Aorta (tissue), 5 donors: ENCODE data around the gene BAIAP2. TPM values are rescaled to one million over a fixed set of nuclear protein-coding genes. Genes with fewer than 3 reads are reported as not detected.
"Not testable (repeated sequence)": the region's sequence is repeated elsewhere in the genome, so short reads cannot be mapped to it uniquely, and the experiment has no call there.

ENCODE experiments used
- ATAC-seq: fragments of 200-7000 bp; cut with Tn5 transposase; one replicate; pipeline ENCODE4 v1.9.1; 2022; ENCODE audit warnings: moderate library complexity; ENCODE audit not compliant: low FRiP score
- DNase-seq, 2 donors: peaks; one replicate each; pipeline ENCODE4 v3.0.0-alpha.2; 2020
- H3K27ac ChIP-seq, 2 donors: one replicate each; pipeline ENCODE4 v1.5.1; 2013; ENCODE audit warnings: low read length in 2 of 2, mild to moderate bottlenecking in 2 of 2, moderate library complexity in 2 of 2, control low read depth in 1 of 2, inconsistent platforms in 1 of 2, low read depth in 1 of 2
- H3K27me3 ChIP-seq, 2 donors: one replicate each; pipeline ENCODE4 v1.6.1; 2013; ENCODE audit warnings: control low read depth in 1 of 2, low read length in 1 of 2, mild to moderate bottlenecking in 1 of 2, moderate library complexity in 1 of 2; ENCODE audit not compliant: insufficient read depth in 2 of 2, control insufficient read depth in 1 of 2
- H3K36me3 ChIP-seq, 2 donors: one replicate each; pipeline ENCODE4 v1.6.1; 2013; ENCODE audit warnings: control low read depth in 1 of 2, low read length in 1 of 2, mild to moderate bottlenecking in 1 of 2; ENCODE audit not compliant: insufficient read depth in 2 of 2, control insufficient read depth in 1 of 2
- H3K4me1 ChIP-seq, 2 donors: one replicate each; pipeline ENCODE4 v1.6.1; 2013; ENCODE audit warnings: low read length in 2 of 2, control low read depth in 1 of 2, mild to moderate bottlenecking in 1 of 2, moderate library complexity in 1 of 2; ENCODE audit not compliant: insufficient read depth in 2 of 2, control insufficient read depth in 1 of 2
- H3K4me3 ChIP-seq, 2 donors: one replicate each; pipeline ENCODE4 v1.5.1; 2013; ENCODE audit warnings: low read length in 2 of 2, control low read depth in 1 of 2, mild to moderate bottlenecking in 1 of 2
- H3K9me3 ChIP-seq: one replicate; pipeline ENCODE4 v1.6.1; 2013; ENCODE audit warnings: mild to moderate bottlenecking, low read length; ENCODE audit not compliant: control insufficient read depth
- WGBS, 2 donors: extraction: QIAGEN DNeasy Blood & Tissue Kit; methylation state at CpG; one replicate each; pipeline ENCODE4 v1.1.7; 2013; 5-methylcytosine and 5-hydroxymethylcytosine counted together
- intact Hi-C, 2 donors: fragments of 100-400 bp; cut with DNase I; formaldehyde crosslinking; loops; one replicate each; pipeline versions ENCODE4 v1.14.2 to v1.15.0; 2022
- polyA plus RNA-seq, 2 donors: library from polyadenylated mRNA; stranded (reverse); fragments of 200-250 nt; gene quantifications; one replicate each; pipeline ENCODE4 v1.2.3, GENCODE V29; 2013
- total RNA-seq, 2 donors: library from RNA; stranded (reverse); fragmentation: NEBNext Ultra II Directional; extraction: Animal tissue kit (Norgen Biotek cat#: 25700); gene quantifications; one replicate each; pipeline ENCODE4 v1.2.1, GENCODE V29; 2021
- donor health status: healthy with polysubstance abuse.
- donor health status: Bipolar disorder and iron deficiency.
- donor health status: DM: no; HTN: no; CAD: no.
- donor health status: DM: no; HTN: no; CAD: no.
- donor health status: DM: yes; HTN: yes; CAD: no.

Gene BAIAP2
- total and polyA plus RNA-seq, 4 donors = 1.7 to 23.7 (median 14.3) TPM

GRCh38 chr17:81071761-81072741, 37.1 kb downstream of the BAIAP2 start:
- no peaks in the 10 kb centered on the region for H3K4me1 ChIP-seq
- H3K36me3 ChIP-seq = no peaks in the 10 kb centered on the region
- DNase-seq (no peak), ATAC-seq (no peak)
- H3K9me3 ChIP-seq = no peaks in the 10 kb centered on the region
- intact Hi-C loops = no loop called here
- no peak overlapping the region for H3K27ac ChIP-seq
- H3K27me3 ChIP-seq = no peaks in the 10 kb centered on the region
- WGBS, 2 donors = 88 to 94% methylated on average over 38 to 39 of the region's 39 CpGs
- no peak overlapping the region for H3K4me3 ChIP-seq

GRCh38 chr17:81073967-81074839, 39.3 kb downstream of the BAIAP2 start:
- intact Hi-C loops = no loop called here
- Histone ChIP-seq H3K9me3 (no peaks in the 10 kb centered on the region), H3K27ac (no peak overlapping the region), H3K4me3 (no peak overlapping the region), H3K36me3 (no peaks in the 10 kb centered on the region), H3K4me1 (no peaks in the 10 kb centered on the region), H3K27me3 (no peaks in the 10 kb centered on the region)
- DNase-seq (no peak), ATAC-seq (no peak)
- WGBS, 2 donors = 94% methylated on average over 42 of the region's 42 CpGs

- no peak for ATAC-seq
- no peaks in the 10 kb centered on the region for H3K36me3 ChIP-seq
- WGBS, 2 donors = 79% methylated on average over 8 of the region's 8 CpGs
- no peaks in the 10 kb centered on the region for H3K4me1 ChIP-seq
- no peaks in the 10 kb centered on the region for H3K27me3 ChIP-seq
- intact Hi-C loops = no loop called here
- no peaks in the 10 kb centered on the region for H3K9me3 ChIP-seq
- no peak for DNase-seq
- no peak overlapping the region for H3K4me3 ChIP-seq
- H3K27ac ChIP-seq = no peak overlapping the region
Observed at GRCh38 chr17:81074875-81075274, 39.9 kb downstream of the BAIAP2 start.

GRCh38 chr17:81075307-81075706, 40.4 kb downstream of the BAIAP2 start:
- H3K4me1 ChIP-seq = no peaks in the 10 kb centered on the region
- H3K27ac ChIP-seq = no peak overlapping the region
- no peak overlapping the region for H3K4me3 ChIP-seq
- WGBS, 2 donors = 89 to 93% methylated on average over 17 of the region's 17 CpGs
- intact Hi-C loops = no loop called here
- ATAC-seq (no peak), DNase-seq (no peak)
- no peaks in the 10 kb centered on the region for H3K36me3 ChIP-seq
- no peaks in the 10 kb centered on the region for H3K27me3 ChIP-seq
- no peaks in the 10 kb centered on the region for H3K9me3 ChIP-seq

- H3K4me3 ChIP-seq = no peak overlapping the region
- no peak for DNase-seq
- intact Hi-C loops = no loop called here
- no peak for ATAC-seq
- H3K9me3 ChIP-seq = no peaks in the 10 kb centered on the region
- no peaks in the 10 kb centered on the region for H3K27me3 ChIP-seq
- no peaks in the 10 kb centered on the region for H3K4me1 ChIP-seq
- no peaks in the 10 kb centered on the region for H3K36me3 ChIP-seq
- no peak overlapping the region for H3K27ac ChIP-seq
- 87 to 90% methylated on average over 14 of the region's 14 CpGs for WGBS, 2 donors
Observed at GRCh38 chr17:81076141-81076679, 41.3 kb downstream of the BAIAP2 start.

- WGBS, 2 donors = 93 to 95% methylated on average over 45 of the region's 45 CpGs
- ATAC-seq, H3K4me3 ChIP-seq, H3K27me3 ChIP-seq, H3K36me3 ChIP-seq, intact Hi-C loops, H3K4me1 ChIP-seq, H3K9me3 ChIP-seq, H3K27ac ChIP-seq, DNase-seq: not testable (repeated sequence)
Observed at GRCh38 chr17:81078026-81078913, 43.3 kb downstream of the BAIAP2 start.

GRCh38 chr17:81080019-81080418, 45.1 kb downstream of the BAIAP2 start:
- no peak for ATAC-seq
- Histone ChIP-seq H3K4me3 (no peak overlapping the region), H3K27me3 (no peaks in the 10 kb centered on the region), H3K4me1 (no peaks in the 10 kb centered on the region), H3K27ac (no peak overlapping the region), H3K36me3 (no peaks in the 10 kb centered on the region), H3K9me3 (no peaks in the 10 kb centered on the region)
- intact Hi-C loops = no loop called here
- no peak for DNase-seq
- WGBS, 2 donors = 68 to 77% methylated on average over 18 to 19 of the region's 19 CpGs
